Kidney epithelial cell (primary cell): ENCODE data around the gene LARP4B. TPM values are rescaled to one million over a fixed set of nuclear protein-coding genes. Genes with fewer than 3 reads are reported as not detected.

Experiments used
- DNase-seq: peaks from one replicate; pipeline ENCODE4 v3.0.0-alpha.2; 2010; ENCODE audit warnings: low read depth
- H3K27me3 ChIP-seq: 2 replicates; pipeline ENCODE4 v1.6.0; 2011; ENCODE audit warnings: low read length; ENCODE audit not compliant: control insufficient read depth, insufficient read depth
- H3K36me3 ChIP-seq: 2 replicates; pipeline ENCODE4 v1.5.1; 2011; ENCODE audit warnings: low read length; ENCODE audit not compliant: control insufficient read depth, insufficient read depth
- H3K4me3 ChIP-seq: 2 replicates; pipeline ENCODE4 v1.5.1; 2011; ENCODE audit warnings: low read depth, mild to moderate bottlenecking, control low read depth, low read length
- total RNA-seq: library from RNA; depleted of rRNA; stranded (reverse); fragments of >200 nt; gene quantifications from 2 replicates; pipeline ENCODE4 v1.2.3, GENCODE V29; 2015
- TF ChIP-seq, protein P1 (sequence below): IDR thresholded peaks from 2 replicates; pipeline ENCODE4 v1.5.1; 2011; ENCODE audit warnings: mild to moderate bottlenecking, moderate library complexity, low read length, control low read depth, inconsistent platforms; ENCODE audit not compliant: insufficient read depth, poor library complexity, severe bottlenecking

Gene LARP4B
- total RNA-seq, 1 donor from 2014 or later: 64.0 TPM

DNA sequence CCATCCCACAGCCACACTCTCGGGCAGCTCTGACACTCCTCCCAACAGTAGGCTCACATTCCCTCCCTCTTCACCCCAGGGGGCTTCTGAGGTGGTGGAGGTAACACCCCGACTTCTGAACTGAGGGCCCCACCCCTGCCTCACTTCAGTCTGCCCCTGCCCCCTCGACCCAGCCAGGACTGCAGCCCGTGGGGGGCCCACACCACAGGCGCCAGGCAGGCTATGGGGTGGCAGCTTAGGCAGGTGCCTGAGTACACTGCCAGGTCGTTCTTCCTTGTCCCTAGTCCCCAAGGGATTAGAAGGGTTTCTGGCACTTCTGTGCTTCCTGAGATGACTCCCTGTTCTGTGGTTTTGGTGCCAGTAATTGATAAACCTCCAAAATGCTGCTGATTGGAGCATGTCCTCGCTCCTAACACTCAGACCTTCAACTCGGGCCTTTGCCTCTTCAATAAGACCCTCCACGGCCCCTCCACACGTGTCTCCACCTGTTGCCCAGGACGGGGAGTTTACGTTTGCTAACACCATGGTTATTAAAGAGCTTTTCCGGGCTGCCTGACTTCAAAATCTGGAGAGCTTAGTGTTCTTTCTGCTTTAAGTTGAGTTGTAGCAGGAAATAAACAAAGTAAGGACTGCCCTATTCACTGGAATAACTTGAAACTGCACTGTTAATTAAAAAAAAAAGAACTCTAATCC, 23.8 kb upstream of the LARP4B start:
- TF ChIP-seq, protein P1, sequence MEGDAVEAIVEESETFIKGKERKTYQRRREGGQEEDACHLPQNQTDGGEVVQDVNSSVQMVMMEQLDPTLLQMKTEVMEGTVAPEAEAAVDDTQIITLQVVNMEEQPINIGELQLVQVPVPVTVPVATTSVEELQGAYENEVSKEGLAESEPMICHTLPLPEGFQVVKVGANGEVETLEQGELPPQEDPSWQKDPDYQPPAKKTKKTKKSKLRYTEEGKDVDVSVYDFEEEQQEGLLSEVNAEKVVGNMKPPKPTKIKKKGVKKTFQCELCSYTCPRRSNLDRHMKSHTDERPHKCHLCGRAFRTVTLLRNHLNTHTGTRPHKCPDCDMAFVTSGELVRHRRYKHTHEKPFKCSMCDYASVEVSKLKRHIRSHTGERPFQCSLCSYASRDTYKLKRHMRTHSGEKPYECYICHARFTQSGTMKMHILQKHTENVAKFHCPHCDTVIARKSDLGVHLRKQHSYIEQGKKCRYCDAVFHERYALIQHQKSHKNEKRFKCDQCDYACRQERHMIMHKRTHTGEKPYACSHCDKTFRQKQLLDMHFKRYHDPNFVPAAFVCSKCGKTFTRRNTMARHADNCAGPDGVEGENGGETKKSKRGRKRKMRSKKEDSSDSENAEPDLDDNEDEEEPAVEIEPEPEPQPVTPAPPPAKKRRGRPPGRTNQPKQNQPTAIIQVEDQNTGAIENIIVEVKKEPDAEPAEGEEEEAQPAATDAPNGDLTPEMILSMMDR: no peak
- no peaks in the 10 kb centered on the region for H3K36me3 ChIP-seq
- no peak overlapping the region for H3K4me3 ChIP-seq
- peaks cover 4% of the 10 kb centered on the region for H3K27me3 ChIP-seq
- DNase-seq: no peak

DNA sequence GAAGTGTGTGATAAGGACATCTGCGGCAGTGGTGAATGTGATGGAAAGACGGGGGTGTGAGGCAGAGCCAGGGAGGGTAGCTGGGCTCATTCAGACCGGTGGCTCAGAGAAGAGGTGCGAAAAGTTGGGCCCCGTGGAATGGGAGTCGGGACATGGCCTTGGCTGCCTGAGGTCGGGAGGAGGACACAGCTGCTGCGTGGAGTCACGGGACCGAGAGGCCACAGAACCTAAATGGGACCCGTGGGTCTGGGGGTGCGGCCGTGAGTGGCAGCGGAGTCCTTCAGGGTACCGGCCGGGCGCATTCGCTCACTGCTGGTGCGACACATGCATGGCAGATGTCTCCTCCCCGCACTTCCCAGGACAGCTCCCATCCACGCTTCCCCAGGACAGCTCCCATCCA, 22.9 kb upstream of the LARP4B start:
- DNase-seq: no peak
- TF ChIP-seq, protein P1: no peak
- Histone ChIP-seq H3K36me3 (no peaks in the 10 kb centered on the region), H3K27me3 (peaks cover 4% of the 10 kb centered on the region), H3K4me3 (no peak overlapping the region)

DNA sequence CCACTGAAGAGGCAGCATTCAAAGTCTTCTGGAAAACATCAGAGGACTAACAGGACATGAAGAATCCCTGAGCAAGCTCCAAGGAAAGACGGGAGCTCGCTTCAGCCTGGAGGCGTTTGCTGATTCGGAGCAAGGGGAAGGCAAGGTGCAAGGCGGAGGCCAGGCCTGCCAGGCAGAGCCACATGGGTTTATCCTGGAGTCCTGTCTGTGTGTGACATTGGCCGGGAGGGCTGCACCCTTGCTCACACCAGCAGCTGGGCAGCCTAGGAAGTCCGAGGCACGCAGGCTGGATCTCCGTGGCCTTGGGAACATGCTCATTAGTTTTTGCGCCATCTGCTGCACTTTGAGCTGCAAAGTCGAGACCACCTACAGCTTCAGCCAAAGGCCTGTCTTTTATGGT, 22.3 kb upstream of the LARP4B start:
- TF ChIP-seq, protein P1: no peak
- no peak for DNase-seq
- Histone ChIP-seq H3K27me3 (peaks cover 4% of the 10 kb centered on the region), H3K4me3 (no peak overlapping the region), H3K36me3 (no peaks in the 10 kb centered on the region)

DNA sequence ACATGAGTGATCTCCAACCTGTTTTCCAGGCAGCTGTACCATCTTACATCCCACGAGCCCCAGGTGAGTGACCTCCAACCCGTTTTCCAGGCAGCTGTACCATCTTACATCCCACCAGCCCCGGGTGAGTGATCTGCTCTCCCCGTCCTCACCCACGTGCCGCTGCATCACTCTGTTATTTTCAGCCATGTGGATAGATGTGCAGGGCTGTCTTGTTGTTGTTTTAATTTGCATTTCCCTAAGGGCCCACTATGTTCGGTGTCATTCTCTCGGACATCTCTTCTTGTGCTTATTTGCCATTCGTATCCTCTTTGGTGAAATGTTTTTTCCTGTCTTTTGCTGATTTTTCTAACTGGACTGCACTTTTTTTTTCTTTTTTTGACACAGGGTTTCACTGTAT, 17.9 kb upstream of the LARP4B start:
- no peaks in the 10 kb centered on the region for H3K36me3 ChIP-seq
- no peak overlapping the region for H3K4me3 ChIP-seq
- no peak for DNase-seq
- TF ChIP-seq, protein P1: no peak
- peaks cover 2% of the 10 kb centered on the region for H3K27me3 ChIP-seq

DNA sequence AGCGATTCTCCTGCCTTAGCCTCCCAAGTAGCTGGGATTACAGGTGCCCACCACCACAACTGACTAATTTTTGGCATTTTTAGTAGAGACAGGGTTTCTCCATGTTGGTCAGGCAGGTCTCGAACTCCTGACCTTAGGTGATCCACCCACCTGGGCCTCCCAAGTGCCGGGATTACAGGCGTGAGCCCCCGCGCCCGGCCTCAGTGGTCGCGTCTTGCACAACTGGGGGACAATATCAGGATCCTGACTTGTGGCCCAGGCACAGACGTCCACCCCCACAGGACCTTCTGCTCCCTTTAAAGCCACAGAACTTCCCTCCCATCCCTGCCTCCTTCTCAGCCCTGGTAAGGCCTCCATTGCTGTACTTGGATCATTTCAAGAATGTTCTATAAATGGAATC, 16.8 kb upstream of the LARP4B start:
- H3K36me3 ChIP-seq: no peaks in the 10 kb centered on the region
- no peak overlapping the region for H3K4me3 ChIP-seq
- DNase-seq: no peak
- TF ChIP-seq, protein P1: no peak
- no peaks in the 10 kb centered on the region for H3K27me3 ChIP-seq

DNA sequence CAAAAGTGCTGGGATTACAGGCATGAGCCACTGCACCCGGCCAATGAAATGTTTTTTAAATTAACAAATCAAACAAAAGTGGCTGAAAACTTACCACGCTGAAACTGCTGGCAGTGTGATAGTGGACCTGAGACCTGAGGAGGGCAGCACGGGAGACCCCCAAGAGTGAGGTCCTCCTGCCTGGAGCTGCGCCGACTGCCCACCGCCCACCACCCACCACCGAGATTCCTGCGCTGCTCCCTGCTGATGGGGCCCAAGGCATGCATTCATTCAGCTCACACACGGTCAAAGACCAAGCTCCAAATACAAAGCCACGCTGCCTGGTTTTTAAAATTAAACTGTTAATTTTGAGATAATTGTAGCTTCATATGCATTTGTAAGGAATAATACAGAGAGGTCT, 16.4 kb upstream of the LARP4B start:
- no peak overlapping the region for H3K4me3 ChIP-seq
- H3K27me3 ChIP-seq: no peaks in the 10 kb centered on the region
- TF ChIP-seq, protein P1: no peak
- H3K36me3 ChIP-seq: no peaks in the 10 kb centered on the region
- no peak for DNase-seq
